HepG2 (cell line): ENCODE measurements around the gene KCTD16. TPM values are rescaled to one million over a fixed set of nuclear protein-coding genes. Genes with fewer than 3 reads are reported as not detected.

ENCODE experiments used
- ATAC-seq: fragments of 200-7000 bp; cut with Tn5 transposase; 3 replicates; pipeline ENCODE4 v1.9.1; 2020; ENCODE audit warnings: mild to moderate bottlenecking, moderate library complexity
- BruUV-seq: library from RNA; stranded (reverse); fragments of 400-500 nt; replicated peaks from 2 replicates; lab custom pipeline; 2021; lab: Mats Ljungman, UMichigan
- CTCF ChIA-PET: fragments of 300-600 bp; formaldehyde crosslinking; extraction: SDS; loops from one replicate; lab custom pipeline; 2021; ENCODE audit warnings: low total read pairs, inconsistent platforms, low intra/inter-chr PET ratio; lab: Yijun Ruan, JAX
- POLR2A ChIA-PET: fragments of 350-600 bp; sonication (Branson Sonifier 250); formaldehyde crosslinking; loops from one replicate; lab custom pipeline; 2020; ENCODE audit warnings: antibody characterized with exemption, inconsistent platforms; lab: Yijun Ruan, JAX
- DNase-seq: peaks from one replicate; pipeline ENCODE4 v3.0.0-alpha.2; 2015; ENCODE audit warnings: low spot score
- FAIRE-seq: peaks from 3 replicates; lab custom pipeline; 2011; peaks lifted over from hg19 to GRCh38; lab: Jason Lieb, UNC
- H2AFZ ChIP-seq: one replicate; pipeline ENCODE4 v1.6.1; 2011; ENCODE audit warnings: low read length, inconsistent platforms
- H3K27ac ChIP-seq: fragments of 300-600 bp; 3 replicates; pipeline ENCODE4 v1.8.0; 2011; ENCODE audit warnings: mixed run types, mild to moderate bottlenecking, mixed read lengths, low read length, inconsistent platforms; ENCODE audit not compliant: insufficient read depth; ENCODE audit errors: extremely low read length
- H3K27me3 ChIP-seq, 2 experiments: fragments of 200-600 bp in 1 of 2; 2 replicates in 1 of 2; 3 replicates in 1 of 2; pipeline versions ENCODE4 v1.6.0 to v1.8.0; 2011; ENCODE audit warnings: low read length in 2 of 2, mild to moderate bottlenecking in 2 of 2, moderate library complexity in 2 of 2, inconsistent platforms in 1 of 2; ENCODE audit not compliant: insufficient read depth in 2 of 2, control insufficient read depth in 1 of 2
- H3K36me3 ChIP-seq, 2 experiments: fragments of 200-600 bp in 1 of 2; replicated peaks in 1 of 2; 2 replicates in 1 of 2; 3 replicates in 1 of 2; pipeline versions ENCODE4 v1.5.1 to v1.8.0; 2011; ENCODE audit warnings: low read length in 2 of 2, inconsistent platforms in 1 of 2; ENCODE audit not compliant: insufficient read depth in 2 of 2, control insufficient read depth in 1 of 2
- H3K4me1 ChIP-seq: 2 replicates; pipeline ENCODE4 v1.5.1; 2012; ENCODE audit warnings: low read length, inconsistent platforms; ENCODE audit not compliant: insufficient read depth
- H3K4me2 ChIP-seq: 2 replicates; pipeline ENCODE4 v1.6.0; 2011; ENCODE audit warnings: low read depth, low read length, inconsistent platforms
- H3K4me3 ChIP-seq, 3 experiments: fragments of 200-600 bp in 1 of 3; sonication (generic), shearing (Covaris generic) in 1 of 3; replicated peaks in 1 of 3; 2 replicates each; pipeline ENCODE4 v1.5.1; 2011 to 2016; ENCODE audit warnings: low read length in 3 of 3, inconsistent platforms in 2 of 3, low read depth in 2 of 3, mild to moderate bottlenecking in 2 of 3, control low read depth in 1 of 3, mixed read lengths in 1 of 3; ENCODE audit not compliant: insufficient read depth in 1 of 3
- H3K79me2 ChIP-seq: one replicate; pipeline ENCODE4 v1.6.1; 2011; ENCODE audit warnings: low read length, inconsistent platforms; ENCODE audit not compliant: insufficient read depth
- H3K9ac ChIP-seq: 2 replicates; pipeline ENCODE4 v1.6.0; 2011; ENCODE audit warnings: mild to moderate bottlenecking, low read depth, low read length, inconsistent platforms; ENCODE audit not compliant: insufficient read depth
- H3K9me3 ChIP-seq: 2 replicates; pipeline ENCODE4 v1.5.1; 2012; ENCODE audit warnings: mild to moderate bottlenecking, low read length
- H4K20me1 ChIP-seq: 2 replicates; pipeline ENCODE4 v1.6.0; 2011; ENCODE audit warnings: inconsistent platforms, mild to moderate bottlenecking, low read length, moderate library complexity; ENCODE audit not compliant: insufficient read depth
- CHD2 ChIP-seq: IDR thresholded peaks from 2 replicates; pipeline ENCODE4 v1.6.1; 2011; ENCODE audit warnings: low read depth, low read length, improper control_type of control experiment
- NRL ChIP-seq: sonication (generic); formaldehyde crosslinking; IDR thresholded peaks from 2 replicates; pipeline ENCODE4 v1.5.0; 2020; ENCODE audit warnings: missing genetic modification reagents, mild to moderate bottlenecking, moderate library complexity, borderline replicate concordance
- SETDB1 ChIP-seq: sonication (generic); formaldehyde crosslinking; IDR thresholded peaks from 2 replicates; pipeline ENCODE4 v1.5.1; 2020; ENCODE audit warnings: missing genetic modification reagents, mild to moderate bottlenecking, borderline replicate concordance
- WIZ ChIP-seq: sonication (generic); formaldehyde crosslinking; IDR thresholded peaks from 2 replicates; pipeline ENCODE4 v1.5.1; 2020; ENCODE audit warnings: mild to moderate bottlenecking, missing genetic modification reagents
- ZNF232 ChIP-seq: sonication (generic); formaldehyde crosslinking; IDR thresholded peaks from 2 replicates; pipeline ENCODE4 v1.4.0; 2020; ENCODE audit warnings: missing genetic modification reagents, borderline replicate concordance
- WGBS: methylation state at CpG from one replicate; pipeline ENCODE4 v1.1.6; 2017; ENCODE audit warnings: low lambda C conversion rate; 5-methylcytosine and 5-hydroxymethylcytosine counted together
- in situ Hi-C: cut with HindIII; loops from 2 replicates; pipeline ENCODE4 v1.10.0; 2017; ENCODE audit warnings: low pct_unique_long_range_greater_than_20kb; ENCODE audit not compliant: extremely low pct_ligation_motif_present
- intact Hi-C: fragments of 100-400 bp; cut with micrococcal nuclease; formaldehyde crosslinking; loops from one replicate; pipeline ENCODE4 v1.10.0; 2022; ENCODE audit not compliant: unreplicated experiment
- polyA plus RNA-seq, 8 experiments: library from polyadenylated mRNA; depleted of rRNA in 3 of 8; stranded (reverse) in 7 of 8; unstranded in 1 of 8; fragments of >200 nt; fragmentation: Illumina TruSeq in 4 of 8; extraction: Trizol in 4 of 8; gene quantifications; 2 replicates each; pipeline versions ENCODE4 v1.2.1 to v1.2.3, GENCODE V29; 2011 to 2016; ENCODE audit warnings: low read depth in 4 of 8, missing spikeins in 1 of 8, mixed read lengths in 1 of 8; ENCODE audit not compliant: insufficient read depth in 1 of 8
- total RNA-seq, 5 experiments: library from RNA; depleted of rRNA; stranded (reverse); fragments of >200 nt; fragmentation: Illumina TruSeq; extraction: Trizol; gene quantifications; 2 replicates each; pipeline ENCODE4 v1.2.3, GENCODE V29; 2016; ENCODE audit warnings: low read depth in 1 of 5
- TF ChIP-seq, protein P1 (sequence below): sonication (generic); formaldehyde crosslinking; IDR thresholded peaks from 2 replicates; pipeline ENCODE4 v1.4.0; 2020; ENCODE audit warnings: missing genetic modification reagents, borderline replicate concordance

KCTD16 gene
- total and polyA plus RNA-seq, 2 of the 13 experiments (the other 11 are each of a cell fraction or from before 2014, with no cell fraction given), result 0.02 to 0.09 TPM

DNA sequence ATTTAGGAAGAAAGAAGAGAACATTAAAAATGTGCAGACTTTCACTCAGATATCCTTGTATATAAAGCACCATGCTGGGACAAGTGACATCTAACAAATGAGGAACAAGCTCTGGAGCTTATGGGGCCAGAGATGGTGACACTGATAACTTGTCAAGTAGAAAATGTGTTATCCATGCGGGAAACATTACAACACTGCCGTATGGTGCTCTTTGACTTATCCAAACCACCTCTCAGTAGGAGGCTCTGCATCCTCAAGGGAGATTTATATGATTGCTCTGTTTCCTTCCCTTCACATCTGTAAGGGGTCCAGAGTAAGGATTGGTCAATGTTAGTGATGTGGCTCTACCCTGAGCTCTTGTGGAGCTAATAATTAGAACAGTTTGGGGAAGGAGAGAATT, 23.5 kb downstream of the KCTD16 start:
- no peak for TF ChIP-seq WIZ (CRISPR knock-in tag)
- TF ChIP-seq, all 625 proteins: peak for 0
- Histone ChIP-seq H4K20me1 (no peaks in the 10 kb centered on the region), H3K79me2 (no peaks in the 10 kb centered on the region), H3K27ac (no peak overlapping the region), H3K27me3 (no peaks in the 10 kb centered on the region), H3K36me3 (no peaks in the 10 kb centered on the region), H3K4me1 (no peaks in the 10 kb centered on the region), H3K4me3 (no peak overlapping the region), H2AFZ (no peak overlapping the region), H3K9ac (no peak overlapping the region), H3K4me2 (no peak overlapping the region), H3K9me3 (no peaks in the 10 kb centered on the region)
- POLR2A ChIA-PET, result no interaction called here
- CTCF ChIA-PET, result no interaction called here
- DNase-seq (no peak), FAIRE-seq (no peak), ATAC-seq (no peak)
- 0% methylated on average over 2 of the region's 2 CpGs for WGBS
- in situ Hi-C loops, result no loop called here
- no TSS peak for BruUV-seq
- intact Hi-C loops, result no loop called here

DNA sequence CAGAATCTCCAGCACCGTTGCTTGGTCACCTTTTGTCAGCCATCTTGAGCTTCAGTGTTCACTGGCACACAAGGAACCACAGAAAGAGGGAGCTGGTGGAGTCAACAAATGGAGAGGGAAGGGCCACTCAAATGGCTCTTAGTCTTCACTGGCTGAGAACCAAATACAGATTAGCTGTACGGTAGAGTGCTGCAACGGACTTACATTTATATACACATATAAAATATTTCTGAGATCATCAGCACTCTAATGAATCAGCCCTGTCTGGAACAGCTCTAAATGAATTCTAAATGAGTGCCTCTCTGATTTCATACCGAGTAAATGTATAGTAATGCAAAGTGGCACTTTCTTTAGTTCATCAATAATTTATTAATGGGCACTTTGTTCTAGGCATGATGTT, 24.8 kb downstream of the KCTD16 start:
- Histone ChIP-seq H3K79me2 (no peaks in the 10 kb centered on the region), H3K36me3 (no peaks in the 10 kb centered on the region), H2AFZ (no peak overlapping the region), H3K9me3 (no peaks in the 10 kb centered on the region), H3K9ac (no peak overlapping the region), H3K4me3 (no peak overlapping the region), H3K4me2 (no peak overlapping the region), H3K27me3 (no peaks in the 10 kb centered on the region), H4K20me1 (no peaks in the 10 kb centered on the region), H3K4me1 (no peaks in the 10 kb centered on the region), H3K27ac (no peak overlapping the region)
- DNase-seq, result no peak
- WGBS, result 21% methylated on average over 4 of the region's 4 CpGs
- ChIA-PET CTCF (no interaction called here), POLR2A (no interaction called here)
- in situ Hi-C loops (no loop called here), intact Hi-C loops (no loop called here)
- ATAC-seq, result no peak
- no TSS peak for BruUV-seq
- FAIRE-seq, result no peak
- no peak for TF ChIP-seq SETDB1 (CRISPR knock-in tag)
- no peak for TF ChIP-seq CHD2
- TF ChIP-seq, protein P1, sequence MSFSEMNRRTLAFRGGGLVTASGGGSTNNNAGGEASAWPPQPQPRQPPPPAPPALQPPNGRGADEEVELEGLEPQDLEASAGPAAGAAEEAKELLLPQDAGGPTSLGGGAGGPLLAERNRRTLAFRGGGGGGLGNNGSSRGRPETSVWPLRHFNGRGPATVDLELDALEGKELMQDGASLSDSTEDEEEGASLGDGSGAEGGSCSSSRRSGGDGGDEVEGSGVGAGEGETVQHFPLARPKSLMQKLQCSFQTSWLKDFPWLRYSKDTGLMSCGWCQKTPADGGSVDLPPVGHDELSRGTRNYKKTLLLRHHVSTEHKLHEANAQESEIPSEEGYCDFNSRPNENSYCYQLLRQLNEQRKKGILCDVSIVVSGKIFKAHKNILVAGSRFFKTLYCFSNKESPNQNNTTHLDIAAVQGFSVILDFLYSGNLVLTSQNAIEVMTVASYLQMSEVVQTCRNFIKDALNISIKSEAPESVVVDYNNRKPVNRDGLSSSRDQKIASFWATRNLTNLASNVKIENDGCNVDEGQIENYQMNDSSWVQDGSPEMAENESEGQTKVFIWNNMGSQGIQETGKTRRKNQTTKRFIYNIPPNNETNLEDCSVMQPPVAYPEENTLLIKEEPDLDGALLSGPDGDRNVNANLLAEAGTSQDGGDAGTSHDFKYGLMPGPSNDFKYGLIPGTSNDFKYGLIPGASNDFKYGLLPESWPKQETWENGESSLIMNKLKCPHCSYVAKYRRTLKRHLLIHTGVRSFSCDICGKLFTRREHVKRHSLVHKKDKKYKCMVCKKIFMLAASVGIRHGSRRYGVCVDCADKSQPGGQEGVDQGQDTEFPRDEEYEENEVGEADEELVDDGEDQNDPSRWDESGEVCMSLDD, result no peak
- TF ChIP-seq ZNF232 (CRISPR knock-in tag), result no peak
- TF ChIP-seq NRL (CRISPR knock-in tag), result no peak
